Right hindlimb (tissue), 1 donor: ENCODE results near the gene TLL2.

Experiments
- DNase-seq: peaks from one replicate; pipeline ENCODE4 v3.0.0-alpha.2; 2018

Gene TLL2

DNA sequence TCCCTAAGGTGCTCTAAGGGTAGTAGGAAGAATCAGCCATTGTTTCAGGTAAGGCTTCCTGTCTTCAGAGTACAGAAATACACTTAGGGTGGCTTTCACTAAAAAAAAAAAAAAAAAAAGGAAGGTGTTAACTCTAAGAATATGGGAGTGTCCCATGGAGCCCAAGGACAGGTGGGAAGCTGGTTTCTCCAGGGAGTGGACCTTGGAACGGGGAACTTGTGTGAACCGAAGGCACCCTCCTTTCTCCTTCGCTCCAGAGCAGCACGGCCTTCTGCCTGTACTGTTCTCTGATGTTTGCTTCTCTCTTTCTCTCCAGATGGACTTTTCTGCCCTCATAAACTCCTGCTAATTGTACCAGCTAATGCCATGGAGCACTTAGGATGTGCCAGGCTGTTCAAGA lies 161.1 kb downstream of the TLL2 start:
- no peak for DNase-seq

DNA sequence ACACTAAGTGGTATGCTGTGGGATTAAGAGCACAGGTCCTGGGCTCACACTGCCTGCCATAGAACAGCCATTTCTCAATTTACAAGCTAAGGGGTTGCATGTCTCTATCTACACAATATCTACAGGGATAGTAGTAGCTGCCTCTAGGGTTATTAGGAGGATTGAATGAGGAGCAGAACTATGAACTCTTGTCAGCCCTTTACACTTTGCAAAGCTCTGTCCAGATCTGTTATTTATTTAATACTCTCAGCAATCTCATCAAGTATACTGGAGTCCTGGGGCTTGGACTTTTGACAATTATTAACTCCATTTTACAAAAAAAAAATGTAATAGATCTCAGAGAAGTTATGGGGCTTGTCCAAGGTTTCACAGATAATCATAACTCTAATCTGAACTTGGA lies 161.7 kb downstream of the TLL2 start:
- DNase-seq = no peak

DNA sequence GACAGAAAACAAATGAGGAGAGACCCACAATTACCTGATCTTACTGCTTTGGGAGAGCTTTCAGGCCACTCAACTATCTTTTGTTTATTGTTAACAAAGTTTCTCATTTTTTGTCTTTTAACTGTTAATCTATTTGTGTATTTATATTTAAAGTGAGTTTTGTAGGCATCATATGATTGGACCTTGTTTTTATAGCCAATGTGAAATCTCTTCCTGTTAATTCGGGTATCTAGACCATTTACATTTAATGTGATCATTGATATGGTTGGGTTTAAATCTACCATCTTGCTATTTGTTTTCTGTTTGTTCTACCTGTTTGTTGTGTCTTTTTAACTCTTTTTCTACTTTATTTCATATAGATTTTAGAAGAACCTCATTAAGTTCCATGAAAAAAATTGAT lies 167.4 kb downstream of the TLL2 start:
- DNase-seq = no peak

DNA sequence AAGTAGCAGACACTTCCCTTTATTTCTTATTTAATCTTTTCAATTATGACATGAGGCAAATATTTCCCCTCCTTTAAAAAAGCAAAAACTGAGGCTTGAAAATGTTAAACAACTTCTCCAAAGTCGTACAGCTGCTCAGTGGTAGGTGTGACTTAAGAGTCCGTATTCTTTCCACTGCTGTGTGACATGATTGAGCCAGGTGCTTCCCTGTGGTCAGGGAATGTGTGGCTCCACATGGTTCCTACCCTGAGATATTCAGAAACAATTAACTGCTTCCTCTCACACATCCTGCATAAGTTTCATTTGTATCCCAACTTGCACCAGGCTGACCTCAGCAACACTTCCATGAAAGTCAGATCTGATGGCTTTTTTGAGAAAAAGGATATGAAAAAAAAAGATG lies 168.5 kb downstream of the TLL2 start:
- DNase-seq = no peak

DNA sequence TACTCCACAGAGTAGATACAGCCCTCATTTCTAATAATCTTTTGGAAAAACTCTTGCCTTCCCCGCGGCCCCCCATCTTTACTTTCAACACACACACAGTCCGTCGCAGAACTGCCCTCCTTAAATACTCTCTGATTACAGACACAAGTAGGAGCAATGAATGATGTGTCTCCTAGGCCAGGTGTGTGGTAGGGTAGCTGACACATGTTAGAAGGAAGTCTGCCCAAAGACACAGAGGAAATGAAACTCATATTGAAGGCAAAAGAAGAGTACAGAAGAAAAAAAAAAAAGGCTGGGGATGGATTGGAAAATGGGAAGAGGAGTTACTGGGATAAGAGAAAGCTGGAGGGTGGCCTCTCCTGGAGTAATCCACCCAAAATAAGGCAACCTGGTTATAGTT lies 169.5 kb downstream of the TLL2 start:
- no peak for DNase-seq

DNA sequence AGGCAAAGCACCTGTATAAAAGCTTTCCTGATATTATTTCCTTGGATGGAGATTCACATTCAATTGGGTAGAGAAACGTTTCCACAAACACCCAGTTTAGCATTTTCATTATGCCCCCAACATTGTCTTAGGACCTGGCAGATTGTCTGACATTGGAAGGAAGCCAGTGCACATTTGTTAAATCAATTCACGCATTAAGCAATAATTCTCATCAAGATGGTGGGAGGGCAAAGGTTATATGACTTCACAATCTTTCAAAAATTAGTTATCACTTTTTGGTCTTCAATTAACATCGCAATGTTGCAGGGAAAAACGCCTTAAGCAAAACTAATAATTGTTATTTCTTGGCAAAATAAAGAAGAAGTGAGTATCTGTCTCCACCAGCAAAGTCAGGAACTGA lies 171.3 kb downstream of the TLL2 start:
- DNase-seq = no peak

DNA sequence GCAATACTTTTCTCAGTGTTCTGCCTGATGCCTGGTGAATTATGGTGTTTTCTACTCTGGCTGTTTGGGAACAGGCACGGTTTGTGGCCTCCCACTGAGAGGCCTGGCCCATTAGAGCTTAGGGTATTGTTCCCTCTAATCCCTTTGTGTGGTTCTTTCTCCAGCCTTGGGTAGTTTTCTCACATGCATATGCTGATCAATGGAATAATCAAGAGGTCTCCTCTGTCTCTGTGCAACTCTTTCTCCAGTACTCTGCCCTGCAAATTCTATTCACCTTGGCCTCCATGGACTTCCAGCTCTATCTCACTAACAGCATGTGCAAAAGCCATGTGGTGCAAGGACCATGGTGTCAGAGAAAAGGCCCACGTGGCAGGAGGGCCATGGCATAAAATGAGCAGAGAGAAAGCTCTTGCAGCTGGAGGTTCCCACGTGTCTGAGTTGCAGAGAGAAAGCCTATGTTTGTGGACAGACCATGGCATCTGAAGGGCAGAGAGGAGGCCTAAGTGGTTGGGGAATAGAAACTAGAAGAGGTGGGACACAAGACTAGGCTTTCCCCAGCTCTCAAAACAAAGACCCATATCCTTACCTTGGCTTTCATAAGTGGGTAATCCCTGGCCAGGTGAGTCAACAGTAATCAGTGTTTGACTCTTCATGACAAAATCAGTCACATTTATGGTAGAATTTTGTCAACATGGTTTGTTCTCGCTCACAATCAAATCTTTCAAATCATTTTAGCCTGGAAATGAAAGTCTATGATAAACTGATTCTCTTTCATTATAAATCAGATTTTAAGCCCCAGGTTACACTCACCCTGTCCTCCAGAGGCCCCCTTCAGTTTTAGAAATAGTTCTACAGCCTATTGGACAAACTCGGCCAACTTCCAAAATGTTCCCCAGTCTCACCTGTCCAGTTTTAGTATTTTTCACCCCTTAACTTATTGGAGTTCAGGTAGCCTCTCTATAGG lies 172.2 kb downstream of the TLL2 start:
- DNase-seq = no peak

DNA sequence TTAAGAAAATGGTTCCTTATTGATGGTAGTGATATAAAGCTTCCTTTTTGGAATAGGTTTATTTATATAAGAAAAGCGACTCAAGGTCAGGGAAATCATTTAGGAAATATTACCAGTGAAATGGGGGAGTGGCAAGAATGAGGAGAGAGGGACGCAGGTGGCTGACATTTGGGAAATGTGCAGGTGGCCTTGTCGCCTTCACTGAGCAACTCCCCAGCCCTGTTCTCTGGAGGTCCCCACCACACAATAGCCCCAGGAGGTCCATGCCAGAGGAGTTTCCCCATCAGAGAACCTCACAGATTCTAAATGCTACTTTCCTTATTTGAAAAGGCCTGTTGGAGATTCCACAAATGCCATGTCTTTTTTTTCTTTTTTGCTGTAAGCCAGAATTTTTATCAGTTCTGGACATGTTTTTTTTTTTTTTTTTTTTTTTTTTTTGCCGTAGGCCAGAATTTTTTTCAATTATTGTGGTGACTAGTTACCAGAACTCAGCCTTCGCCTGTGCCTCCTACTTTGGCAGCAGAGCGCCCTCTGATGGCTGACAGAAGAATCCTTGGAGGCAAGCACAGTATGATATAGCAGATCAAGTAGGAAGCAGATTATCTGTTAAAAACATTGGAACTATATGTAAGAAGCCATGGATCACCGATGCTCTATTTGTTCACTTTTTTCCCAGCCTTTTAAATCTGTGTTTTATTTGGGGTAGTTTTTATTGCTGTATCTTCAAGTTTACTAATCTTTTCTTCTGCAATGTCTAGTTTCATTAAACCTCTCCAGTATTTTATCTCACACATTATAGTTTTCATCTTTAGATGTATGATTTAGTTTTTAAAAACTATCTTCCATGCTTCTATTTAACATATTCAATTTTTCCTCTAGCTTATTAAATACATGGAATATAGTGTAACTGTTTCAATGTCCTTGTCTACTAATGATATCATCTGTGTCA lies 173.5 kb downstream of the TLL2 start:
- DNase-seq = peak; percentile 54

DNA sequence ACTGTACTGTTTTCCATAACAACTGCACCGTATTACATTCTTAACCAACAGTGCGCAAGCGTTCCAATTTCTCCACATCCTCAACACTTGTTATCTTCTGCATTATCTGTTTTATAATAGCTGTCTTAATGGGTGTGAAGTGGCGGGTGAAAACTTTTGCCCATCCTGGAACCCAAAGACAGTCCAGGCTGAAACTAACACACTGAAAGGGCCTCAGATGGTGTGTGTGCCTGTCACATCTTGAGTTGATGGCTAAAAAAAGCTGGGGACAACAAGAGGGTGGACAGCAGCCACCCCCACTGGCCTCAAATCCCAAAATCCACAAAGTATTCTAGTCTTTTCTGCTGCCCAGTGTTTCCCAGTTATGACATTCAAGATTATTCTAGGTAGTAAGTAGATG lies 174.3 kb downstream of the TLL2 start:
- no peak for DNase-seq

DNA sequence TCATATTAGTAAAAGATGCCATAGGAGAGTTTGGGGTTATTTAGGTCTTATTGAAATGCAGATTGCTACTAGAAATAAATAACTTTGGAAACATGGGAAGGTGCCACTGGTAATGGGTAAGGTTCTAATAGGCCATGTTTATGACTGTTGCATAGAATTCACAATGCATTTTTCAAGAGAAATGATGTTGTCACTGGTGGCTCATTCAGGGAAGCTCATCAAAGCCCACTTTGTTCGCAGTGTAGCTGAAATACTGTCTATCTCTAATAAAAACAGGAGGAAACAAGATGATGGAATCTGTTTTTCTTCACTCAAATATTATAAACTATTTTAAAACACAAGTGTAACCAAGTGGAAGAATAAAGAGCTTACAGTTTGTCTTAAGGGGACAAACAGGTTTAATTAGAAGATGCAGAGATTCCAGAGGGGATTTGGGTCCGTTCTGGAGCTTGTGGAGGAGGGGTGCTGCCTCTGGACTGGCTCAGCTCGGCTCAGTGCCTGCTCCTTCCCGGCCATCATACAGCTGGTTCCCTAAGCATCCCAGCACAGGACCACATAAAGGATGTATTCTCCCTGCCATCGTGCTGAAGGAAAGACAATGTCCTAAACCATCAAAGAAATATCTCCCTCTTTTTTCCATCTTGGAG lies 175.3 kb downstream of the TLL2 start:
- DNase-seq = no peak

DNA sequence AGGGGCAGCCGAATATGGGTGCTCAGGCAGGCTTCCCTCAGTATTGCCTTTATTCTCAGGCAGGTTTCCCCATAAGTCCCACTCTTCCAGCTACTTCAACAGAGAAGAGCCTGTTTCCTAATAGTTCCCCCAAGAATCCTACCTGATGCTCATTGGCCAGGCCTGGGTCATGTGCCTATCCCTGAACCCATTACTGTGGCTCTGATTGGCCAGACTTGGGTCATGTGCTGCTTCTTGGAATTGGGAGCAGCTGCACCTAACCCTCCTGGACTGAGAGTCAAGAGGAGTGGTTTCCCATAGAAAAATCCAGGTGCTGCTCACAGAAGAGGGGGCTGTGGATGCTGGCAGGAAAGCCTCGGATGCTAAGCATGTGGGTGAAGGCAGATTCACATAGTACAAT lies 176.6 kb downstream of the TLL2 start:
- no peak for DNase-seq

DNA sequence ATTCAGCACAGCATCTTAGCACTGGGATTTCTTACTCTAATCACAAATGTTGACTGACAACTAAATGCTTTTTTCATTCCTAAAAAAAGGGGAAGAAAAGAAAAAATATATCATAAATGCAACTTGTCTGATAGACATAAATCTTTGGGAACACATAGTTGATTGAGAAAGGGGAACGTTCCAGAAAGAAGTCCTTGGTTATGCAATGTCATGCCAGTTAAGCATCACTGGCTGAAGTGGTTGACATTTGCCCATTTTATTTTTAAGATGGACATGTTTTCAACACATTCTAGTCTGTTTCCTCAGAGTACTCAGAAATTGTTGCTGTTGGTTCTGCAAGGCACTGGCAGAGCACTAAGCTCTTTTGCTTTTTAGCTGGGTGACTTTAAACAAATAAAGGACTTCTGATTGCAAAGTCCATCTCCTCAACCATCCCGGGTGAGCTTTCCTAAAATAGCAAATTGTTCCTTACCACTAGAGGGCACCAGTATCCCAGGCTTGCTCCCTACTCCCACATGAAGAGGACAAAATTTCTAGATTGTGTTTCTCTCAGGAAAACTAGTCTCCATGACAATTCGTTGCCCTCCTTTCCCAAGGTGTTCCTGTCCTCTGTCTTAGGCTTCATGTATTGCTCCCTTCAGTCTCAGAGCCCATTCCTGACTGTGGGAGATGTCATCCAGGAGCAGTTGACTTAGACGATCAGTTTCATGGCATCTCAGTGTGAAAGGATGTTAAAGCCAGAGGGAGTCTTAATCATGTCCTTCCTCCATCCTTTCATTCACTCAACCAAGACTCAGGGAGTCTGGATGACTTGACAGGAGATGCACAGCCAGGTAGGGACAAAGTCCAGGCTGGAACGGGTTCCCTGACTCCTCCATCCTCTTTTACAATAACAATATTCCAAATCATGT lies 178.9 kb downstream of the TLL2 start:
- DNase-seq = no peak

DNA sequence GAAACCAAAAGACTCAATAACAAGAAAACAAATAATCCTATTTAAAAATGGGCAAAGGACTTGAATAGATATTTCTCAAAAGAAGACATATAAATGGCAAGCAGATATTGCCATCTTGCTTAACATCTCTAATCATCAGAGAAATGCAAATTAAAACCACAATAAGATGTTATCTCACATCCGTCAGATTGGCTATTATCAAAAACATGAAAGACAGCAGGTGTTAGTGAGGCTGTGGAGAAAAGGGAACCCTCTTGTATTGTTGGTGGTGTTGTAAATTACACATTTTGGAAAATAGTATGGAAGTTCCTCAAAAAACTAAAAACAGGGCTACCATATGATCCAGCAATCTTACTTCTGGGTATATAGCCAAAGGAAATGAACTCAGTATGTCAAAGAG lies 180.6 kb downstream of the TLL2 start:
- no peak for DNase-seq

DNA sequence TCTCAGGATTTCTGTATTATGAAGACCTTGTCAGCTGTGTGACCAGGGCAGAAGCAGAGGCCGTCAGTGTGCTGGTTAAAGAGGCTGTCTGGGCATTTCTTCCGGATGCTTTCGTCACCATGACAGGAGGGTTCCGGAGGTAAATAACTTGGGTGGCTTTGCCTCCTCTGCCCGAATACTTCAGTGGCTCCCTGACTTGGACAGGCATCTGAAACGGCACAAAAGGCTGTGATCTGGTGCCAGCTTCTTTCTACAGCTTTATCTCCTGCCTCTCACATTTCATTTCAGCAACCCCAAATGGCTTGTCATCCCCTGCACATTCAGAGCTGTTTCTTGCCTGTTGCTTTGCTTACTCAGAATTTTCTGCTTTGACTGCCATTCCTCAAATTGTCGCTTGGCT lies 186.3 kb downstream of the TLL2 start:
- DNase-seq = no peak

DNA sequence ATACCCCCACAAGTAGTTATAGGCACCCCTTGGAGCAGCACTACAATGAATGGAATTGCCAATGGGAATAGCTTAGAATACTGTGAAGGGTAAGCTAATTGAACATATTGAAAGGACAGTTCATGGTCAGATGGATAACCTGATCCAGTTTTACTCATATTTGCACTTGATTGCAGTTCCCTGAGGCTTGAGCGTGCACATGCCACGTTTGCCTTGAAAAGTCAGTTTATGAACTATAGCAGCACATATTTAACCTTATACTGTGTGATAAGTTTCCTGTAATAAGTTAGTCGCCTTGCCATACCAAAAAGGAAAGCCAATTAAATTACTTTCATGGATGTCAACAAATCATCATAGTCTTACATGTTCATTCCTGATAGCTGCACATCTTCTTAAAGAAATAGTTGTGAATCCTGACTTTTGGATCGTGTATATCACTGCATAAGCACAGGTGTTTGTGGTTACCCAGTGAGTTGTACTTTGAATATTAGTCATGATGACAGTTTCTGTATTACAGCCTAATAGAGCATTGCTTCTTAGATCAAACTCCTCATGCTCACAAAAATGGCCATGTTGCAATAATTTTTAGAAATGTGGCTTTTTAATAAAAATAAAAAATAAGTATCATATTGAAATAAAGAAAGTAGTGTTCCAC lies 187.9 kb downstream of the TLL2 start:
- DNase-seq = no peak

DNA sequence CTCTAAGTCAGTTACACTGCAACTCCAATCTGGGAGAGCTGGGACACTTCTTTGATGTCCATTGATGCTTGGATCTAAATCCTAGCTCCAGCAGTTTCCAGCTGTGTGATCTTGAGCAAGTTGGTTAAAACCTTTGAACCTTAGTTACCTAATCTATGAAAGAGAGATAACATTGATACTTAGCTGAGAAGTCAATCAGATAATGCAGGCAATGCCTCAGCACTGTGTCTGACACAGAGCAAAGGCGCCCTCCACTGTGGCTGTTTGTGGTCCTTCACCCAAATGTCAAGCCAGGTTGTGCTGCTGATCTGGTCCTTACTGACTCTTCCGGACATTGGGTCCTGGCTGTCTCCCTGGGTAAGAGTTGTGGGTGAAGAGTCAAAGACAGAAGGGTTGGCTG lies 189.3 kb downstream of the TLL2 start:
- DNase-seq = no peak

DNA sequence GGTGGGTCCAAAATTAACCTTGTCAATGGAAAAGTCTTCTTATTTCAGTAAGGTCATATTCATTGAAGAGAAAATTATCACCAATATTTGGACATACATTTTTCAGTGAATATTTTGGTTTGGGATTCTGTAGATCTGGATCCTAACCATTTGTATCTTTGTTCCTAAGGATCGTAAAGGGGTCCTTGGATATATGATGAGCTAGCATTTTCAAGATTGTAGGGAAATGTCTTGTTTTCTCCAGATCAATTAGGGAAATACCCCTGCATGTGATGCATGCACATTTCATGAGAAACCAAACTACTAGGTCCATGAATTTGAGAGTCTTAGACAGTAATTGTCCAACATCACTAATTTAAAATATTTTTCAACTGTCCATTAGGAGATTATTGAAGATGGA lies 191.5 kb downstream of the TLL2 start:
- DNase-seq = no peak

DNA sequence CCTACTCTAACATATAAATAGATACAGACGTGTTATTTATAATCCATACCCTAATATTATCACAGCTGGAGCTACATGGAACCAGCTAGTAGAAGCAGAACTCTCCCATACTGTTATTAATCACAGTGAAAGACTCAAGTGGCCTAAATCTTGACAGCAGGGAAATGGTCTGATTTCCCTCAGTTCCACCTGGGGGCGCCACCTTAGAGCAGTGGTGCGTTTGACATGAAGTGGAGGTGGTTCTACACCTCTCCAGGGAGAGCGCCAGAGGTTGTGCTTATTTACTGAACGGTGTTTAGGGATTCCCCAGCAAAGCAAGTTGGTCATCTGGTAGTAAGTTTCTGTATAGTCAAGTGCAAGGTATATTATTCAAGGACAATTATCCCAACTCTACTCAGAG lies 191.9 kb downstream of the TLL2 start:
- no peak for DNase-seq

DNA sequence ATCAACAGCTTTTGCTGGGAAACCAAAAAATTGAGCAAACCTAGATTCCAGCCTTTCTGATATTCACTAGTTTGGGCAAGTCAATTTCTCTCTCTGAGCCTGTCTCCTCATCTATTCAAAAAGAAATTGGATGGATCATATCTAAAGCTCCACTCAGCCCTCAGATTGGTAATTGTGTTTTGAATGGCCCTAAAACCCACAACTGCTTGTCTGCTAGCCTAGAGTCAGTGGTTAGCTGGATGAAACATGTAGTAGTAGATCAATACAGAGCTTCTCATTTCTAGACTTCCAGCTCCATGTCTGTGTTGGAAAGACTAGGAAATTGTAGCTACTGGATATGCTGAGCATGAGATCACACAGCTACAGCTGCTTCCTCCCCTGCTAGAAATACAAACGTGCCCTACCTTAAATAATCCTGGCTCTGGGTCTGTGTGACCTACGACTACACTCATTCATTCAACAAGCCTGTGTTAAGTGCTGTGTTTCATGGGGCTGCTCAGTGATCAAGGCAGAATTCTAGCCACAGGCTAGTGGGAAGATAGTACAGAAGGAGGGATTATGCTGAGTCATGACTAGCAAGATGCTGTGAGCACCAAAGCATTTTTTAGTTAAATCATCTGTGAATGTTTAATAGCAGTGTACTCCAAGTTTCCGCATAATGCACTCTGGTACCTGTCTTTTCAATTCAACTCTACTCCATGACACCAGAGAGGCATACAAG lies 193.8 kb downstream of the TLL2 start:
- DNase-seq = no peak

DNA sequence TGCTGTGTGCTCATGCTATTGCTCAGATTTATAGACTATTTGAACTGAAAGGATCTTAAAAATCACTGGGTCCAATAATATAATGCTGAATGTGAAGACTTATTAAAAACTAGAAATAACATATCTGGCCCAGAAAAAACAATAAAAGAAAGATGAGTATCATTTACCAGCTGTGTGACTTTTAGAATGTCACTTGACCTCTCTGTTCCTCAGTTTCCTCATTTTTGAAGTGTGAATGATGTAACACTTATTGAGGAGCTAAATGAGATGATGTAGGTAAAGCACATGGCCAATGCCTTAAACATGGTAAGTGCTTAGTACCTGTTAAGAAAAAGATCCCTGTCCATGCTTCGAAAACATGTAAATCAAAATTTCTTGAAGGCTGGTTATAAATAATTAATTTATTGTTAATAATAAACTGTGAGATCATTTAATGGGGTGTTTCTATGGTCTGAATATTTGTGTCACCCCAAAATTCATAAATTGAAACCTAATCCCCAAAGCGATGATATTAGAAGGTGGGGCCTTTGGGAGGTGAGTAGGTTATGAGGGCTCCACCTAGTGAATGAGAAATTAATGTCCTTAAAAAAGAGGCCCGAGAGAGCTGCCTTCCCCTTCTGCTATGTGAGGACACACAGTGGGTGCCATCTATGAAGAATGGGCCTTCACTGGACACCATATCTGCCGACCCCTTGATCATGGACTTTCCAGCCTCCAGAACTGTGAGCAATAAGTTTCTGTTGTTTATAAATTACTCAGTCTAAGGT lies 196.5 kb downstream of the TLL2 start:
- DNase-seq = no peak
